ENCODE data around the gene PDGFC. TPM values are rescaled to one million over a fixed set of nuclear protein-coding genes. Genes with fewer than 3 reads are reported as not detected.

Gene PDGFC
- total RNA-seq, 1 experiment from 2014 or later: 9.8 TPM

DNA sequence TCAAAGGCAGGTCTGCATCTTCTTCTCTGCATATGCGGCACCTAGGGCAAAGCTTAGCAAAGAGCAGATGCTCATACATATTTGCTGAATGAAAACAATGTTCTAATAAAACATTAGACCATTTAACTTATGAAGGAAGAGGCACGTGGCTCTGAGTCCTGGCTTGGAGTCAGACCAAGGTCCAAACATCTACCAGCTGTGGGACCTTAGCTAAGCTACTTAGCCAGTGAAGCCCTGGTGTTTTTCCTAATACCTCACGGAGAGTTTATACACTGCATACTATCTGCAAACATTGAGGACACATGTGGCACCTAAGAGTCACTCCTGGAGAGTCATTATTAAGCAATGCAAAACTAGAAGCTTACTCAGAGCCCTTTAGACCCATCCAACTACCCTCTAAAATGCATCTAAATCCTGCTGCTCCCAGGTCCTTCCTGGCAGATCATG is 9.0 kb downstream of the PDGFC start:
- no peak for ATAC-seq
- DNase-seq (ENCODE audit: low read depth, low spot score): no peak
- intact Hi-C loops (cut with micrococcal nuclease): loop anchor here (10.0 kb wide), 1 partner anchor 188 kb away; no protein-coding TSS in a partner anchor

DNA sequence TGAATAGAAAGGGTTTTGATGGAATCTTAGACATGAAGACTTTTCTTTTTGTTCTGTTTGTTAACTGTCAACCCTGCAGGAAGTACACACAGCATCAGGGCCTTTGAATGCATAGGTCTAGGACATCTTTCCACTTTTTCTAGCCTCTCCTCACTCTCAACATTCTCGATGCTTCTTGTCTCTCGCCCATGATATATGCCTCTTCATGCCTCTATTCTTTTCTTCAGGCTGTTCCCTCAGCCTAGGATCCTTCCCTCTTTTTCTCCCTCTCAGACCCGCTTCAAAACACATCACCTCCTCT is 9.6 kb downstream of the PDGFC start:
- ChIA-PET CTCF (no interaction called here), POLR2A (no interaction called here), RAD21 (ENCODE audit: low non-redundant PET in 1 of 2, low total read pairs in 2 of 2, uncharacterized antibody in 2 of 2, unreplicated experiment in 2 of 2) (no interaction called here)
- BruUV-seq (replicated peaks): no TSS peak
- DNase-seq (ENCODE audit: low read depth, low spot score) (no peak), ATAC-seq (no peak)
- TF ChIP-seq ATF3 (IDR thresholded peaks at IDR 0.05): no peak
- no peak for TF ChIP-seq CTCF (IDR thresholded peaks at IDR 0.05 in 2 of 3, conservative IDR thresholded peaks at IDR 0.05 in 1 of 3; ENCODE audit: borderline replicate concordance in 1 of 3, insufficient read depth in 1 of 3, low read depth in 2 of 3, low read length in 2 of 3)
- TF ChIP-seq MAX (IDR thresholded peaks at IDR 0.05): no peak
- TF ChIP-seq CEBPB (IDR thresholded peaks at IDR 0.05; ENCODE audit: low read depth): no peak
- no peak for TF ChIP-seq CBX3 (IDR thresholded peaks at IDR 0.05; ENCODE audit: low read depth)
- TF ChIP-seq JUND (IDR thresholded peaks at IDR 0.05): no peak
- Histone ChIP-seq H3K9me2 (ENCODE audit: insufficient read depth) (no peaks in the 10 kb centered on the region), H3K36me3 (ENCODE audit: control insufficient read depth in 1 of 2, insufficient read depth in 2 of 2, low read length in 2 of 2) (no peaks in the 10 kb centered on the region), H3K9me3 (ENCODE audit: control insufficient read depth in 1 of 2, insufficient read depth in 1 of 2, low read depth in 1 of 2, low read length in 2 of 2) (no peaks in the 10 kb centered on the region), H2AFZ (ENCODE audit: low read depth, low read length, poor library complexity, severe bottlenecking) (no peak overlapping the region), H3K9ac (ENCODE audit: low read length) (no peak overlapping the region), H3K27me3 (ENCODE audit: insufficient read depth, low read length) (no peaks in the 10 kb centered on the region), H3K4me2 (ENCODE audit: low read length) (no peak overlapping the region), H3K27ac (ENCODE audit: low read depth, low read length) (no peak overlapping the region), H3K4me3 (replicated peaks in 1 of 2; ENCODE audit: low read depth in 1 of 2, low read length in 2 of 2) (no peak overlapping the region), H4K20me1 (ENCODE audit: insufficient read depth) (no peaks in the 10 kb centered on the region), H3K4me1 (ENCODE audit: control insufficient read depth in 1 of 2, insufficient read depth in 2 of 2, low read length in 2 of 2) (peaks cover 3 to 8% of the 10 kb centered on the region in 2 experiments; a peak in 3 of 4 replicates), H3K79me2 (ENCODE audit: insufficient read depth, low read length) (no peaks in the 10 kb centered on the region; the same call in 1 of the 2 replicates)
- intact Hi-C loops (cut with micrococcal nuclease): loop anchor here (10.0 kb wide), 1 partner anchor 187 kb away; no protein-coding TSS in a partner anchor

More for the DNA sequence above, 9.0 kb downstream of the PDGFC start:
- Histone ChIP-seq H3K79me2 (ENCODE audit: insufficient read depth, low read length) (no peaks in the 10 kb centered on the region; the same call in 1 of the 2 replicates), H3K4me3 (replicated peaks in 1 of 2; ENCODE audit: low read depth in 1 of 2, low read length in 2 of 2) (no peak overlapping the region), H3K27ac (ENCODE audit: low read depth, low read length) (no peak overlapping the region), H3K36me3 (ENCODE audit: control insufficient read depth in 1 of 2, insufficient read depth in 2 of 2, low read length in 2 of 2) (no peaks in the 10 kb centered on the region), H3K9me2 (ENCODE audit: insufficient read depth) (no peaks in the 10 kb centered on the region), H4K20me1 (ENCODE audit: insufficient read depth) (no peaks in the 10 kb centered on the region), H3K4me1 (ENCODE audit: control insufficient read depth in 1 of 2, insufficient read depth in 2 of 2, low read length in 2 of 2) (peaks cover 0 to 2% of the 10 kb centered on the region in 2 experiments; a peak in 1 of 4 replicates), H3K9me3 (ENCODE audit: control insufficient read depth in 1 of 2, insufficient read depth in 1 of 2, low read depth in 1 of 2, low read length in 2 of 2) (no peaks in the 10 kb centered on the region), H3K9ac (ENCODE audit: low read length) (no peak overlapping the region), H3K27me3 (ENCODE audit: insufficient read depth, low read length) (no peaks in the 10 kb centered on the region), H3K4me2 (ENCODE audit: low read length) (no peak overlapping the region), H2AFZ (ENCODE audit: low read depth, low read length, poor library complexity, severe bottlenecking) (no peak overlapping the region)
- ChIA-PET RAD21 (ENCODE audit: low non-redundant PET in 1 of 2, low total read pairs in 2 of 2, uncharacterized antibody in 2 of 2, unreplicated experiment in 2 of 2) (no interaction called here), POLR2A (no interaction called here), CTCF (no interaction called here)
- no peak for TF ChIP-seq ATF3 (IDR thresholded peaks at IDR 0.05)
- no peak for TF ChIP-seq ELF1 (IDR thresholded peaks at IDR 0.05; ENCODE audit: borderline replicate concordance, low read depth)
- no peak for TF ChIP-seq CEBPB (IDR thresholded peaks at IDR 0.05; ENCODE audit: low read depth)
- TF ChIP-seq FOSL1 (IDR thresholded peaks at IDR 0.05; ENCODE audit: low read depth): no peak
- TF ChIP-seq ZFX (IDR thresholded peaks at IDR 0.05): no peak
- TF ChIP-seq MAX (IDR thresholded peaks at IDR 0.05): no peak
- no TSS peak for BruUV-seq (replicated peaks)
